Stimulated activated CD8-positive, alpha-beta memory T cell treated with anti-CD3 and anti-CD28 coated beads, Interleukin-12 subunit alpha, Interleukin-12 subunit beta, amount 100 ng/mL, for 24 hours (primary cell): Measurements from ENCODE around the gene WRAP53.
A peak's percentile ranks its signal among the peaks of the same experiment; 100 is the strongest.
"Not testable (repeated sequence)": the region's sequence is repeated elsewhere in the genome, so short reads cannot be mapped to it uniquely, and the experiment has no call there.

Source experiments
- DNase-seq: peaks from one replicate; pipeline ENCODE4 v3.0.0-alpha.2; 2020; ENCODE audit errors: extremely low read depth

The WRAP53 gene

DNA sequence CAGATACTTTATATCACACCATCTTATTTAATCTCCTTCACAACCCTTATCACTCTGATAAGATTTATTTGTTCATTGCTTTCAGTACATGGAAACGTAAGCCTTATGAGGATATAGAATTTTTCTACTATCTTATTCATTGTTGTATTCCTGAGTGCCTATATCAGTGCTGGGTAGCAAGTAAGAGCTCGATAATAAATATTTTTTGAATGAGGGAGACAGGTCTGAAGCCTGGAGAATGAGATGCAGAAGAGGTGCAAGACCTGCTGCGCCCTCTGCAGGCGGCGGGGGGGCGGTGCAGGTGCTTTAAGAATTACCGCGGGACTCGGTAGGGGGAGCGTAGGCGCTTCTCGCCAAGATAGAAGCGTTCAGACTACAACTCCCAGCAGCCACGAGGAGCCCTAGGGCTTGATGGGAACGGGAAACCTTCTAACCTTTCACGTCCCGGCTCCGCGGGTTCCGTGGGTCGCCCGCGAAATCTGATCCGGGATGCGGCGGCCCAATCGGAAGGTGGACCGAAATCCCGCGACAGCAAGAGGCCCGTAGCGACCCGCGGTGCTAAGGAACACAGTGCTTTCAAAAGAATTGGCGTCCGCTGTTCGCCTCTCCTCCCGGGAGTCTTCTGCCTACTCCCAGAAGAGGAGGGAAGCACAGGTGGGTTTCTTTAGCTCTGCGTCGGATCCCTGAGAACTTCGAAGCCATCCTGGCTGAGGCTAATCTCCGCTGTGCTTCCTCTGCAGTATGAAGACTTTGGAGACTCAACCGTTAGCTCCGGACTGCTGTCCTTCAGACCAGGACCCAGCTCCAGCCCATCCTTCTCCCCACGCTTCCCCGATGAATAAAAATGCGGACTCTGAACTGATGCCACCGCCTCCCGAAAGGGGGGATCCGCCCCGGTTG, at the start of gene WRAP53:
WRAP53 (plus strand) TSS at position 570 of the 900 bp plus-strand sequence; CDS start at position 742, 172 bp downstream.
- DNase-seq, result peak; percentile 88

DNA sequence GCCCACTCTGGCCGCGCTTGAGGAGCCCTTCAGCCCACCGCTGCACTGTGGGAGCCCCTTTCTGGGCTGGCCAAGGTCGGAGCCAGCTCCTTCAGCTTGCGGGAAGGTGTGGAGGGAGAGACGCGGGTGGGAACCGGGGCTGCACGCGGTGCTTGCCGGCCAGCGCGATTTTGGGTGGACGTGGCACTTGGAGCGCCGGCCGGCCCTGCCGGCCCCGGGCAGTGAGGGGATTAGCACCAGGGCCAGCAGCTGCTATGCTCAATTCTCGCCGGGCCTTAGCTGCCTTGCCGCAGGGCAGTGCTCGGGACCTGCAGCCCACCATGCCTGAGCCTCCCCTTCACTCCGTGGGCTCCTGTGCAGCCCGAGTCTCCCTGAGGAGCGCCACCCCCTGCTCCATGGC, 47.5 kb upstream of the WRAP53 start:
- no peak for DNase-seq

GRCh38 chr17:7641635-7642034, 46.6 kb upstream of the WRAP53 start:
- DNase-seq, result not testable (repeated sequence)

DNA sequence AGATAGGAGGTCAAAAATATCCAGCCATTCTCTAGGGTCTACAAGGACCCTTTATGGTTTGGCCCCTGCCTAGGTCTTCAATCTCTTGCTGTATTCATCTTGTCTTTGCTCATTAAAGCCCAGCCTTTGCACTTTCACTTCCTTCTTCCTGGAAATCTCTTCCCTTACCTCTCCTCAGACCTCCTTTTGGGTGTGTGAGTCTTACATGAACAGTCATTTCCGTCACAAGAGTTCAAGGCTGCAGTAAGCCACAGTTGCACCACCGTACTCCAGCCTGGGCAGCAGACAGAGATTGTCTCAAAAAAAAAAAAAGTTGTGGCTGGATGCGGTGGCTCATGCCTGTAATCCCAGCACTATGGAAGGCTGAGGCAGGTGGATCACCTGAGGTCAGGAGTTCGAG, 43.5 kb upstream of the WRAP53 start:
- DNase-seq, result no peak

DNA sequence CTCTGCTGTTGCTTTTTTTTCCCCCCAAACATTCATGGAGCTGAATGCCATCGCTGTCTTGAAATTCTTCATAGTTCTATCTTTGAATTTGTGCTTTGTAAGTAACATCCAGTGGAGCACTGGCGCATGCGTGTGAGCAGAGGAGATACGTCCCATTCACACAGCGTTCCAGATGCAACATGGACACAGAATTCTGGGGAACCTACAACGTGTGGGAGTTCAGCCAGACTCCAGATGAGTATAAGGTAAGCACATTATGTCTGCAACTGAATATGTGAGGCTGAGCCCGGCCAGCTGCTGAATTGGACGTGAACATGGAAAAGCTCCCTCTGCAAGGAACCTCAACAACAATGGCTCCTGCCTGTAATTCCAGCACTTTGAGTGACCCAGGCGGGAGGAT, 41.8 kb upstream of the WRAP53 start:
- DNase-seq, result no peak

- no peak for DNase-seq
Measured at GRCh38 chr17:7647018-7647417, 41.3 kb upstream of the WRAP53 start.

DNA sequence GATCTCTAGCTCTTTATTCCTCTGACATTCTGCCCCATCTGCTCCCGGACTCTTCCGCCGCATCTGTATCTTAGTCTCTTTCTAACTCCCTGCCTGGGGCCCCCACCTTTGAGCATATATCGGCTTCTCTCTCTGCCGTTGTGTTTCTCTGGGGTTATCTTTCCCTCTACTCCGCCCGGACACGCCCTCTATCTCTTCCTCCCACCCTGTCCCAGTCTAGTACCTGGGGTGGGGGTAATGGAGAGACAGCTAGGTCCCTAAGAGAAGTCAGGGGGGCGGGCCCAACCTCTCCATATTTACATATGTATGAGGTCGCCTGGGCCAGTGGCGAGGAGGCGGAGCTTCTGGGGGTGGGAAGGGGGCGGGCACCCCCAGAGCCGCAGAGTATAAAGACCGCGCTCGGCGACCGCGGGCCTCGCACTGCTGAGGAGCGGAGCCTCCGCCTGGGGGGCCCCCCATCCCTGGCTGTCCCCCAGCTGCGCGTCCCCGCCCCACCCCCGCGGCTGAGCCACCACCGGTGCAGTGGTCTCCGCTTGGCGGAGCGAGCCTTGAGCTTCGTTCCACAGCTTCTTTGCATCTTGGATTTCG, 37.7 kb upstream of the WRAP53 start, which contains the start of gene ATP1B2:
ATP1B2 (plus strand) TSS at position 418 of the 588 bp plus-strand sequence. CDS start 593 bp downstream, outside the sequence.
- peak; percentile 39 for DNase-seq

DNA sequence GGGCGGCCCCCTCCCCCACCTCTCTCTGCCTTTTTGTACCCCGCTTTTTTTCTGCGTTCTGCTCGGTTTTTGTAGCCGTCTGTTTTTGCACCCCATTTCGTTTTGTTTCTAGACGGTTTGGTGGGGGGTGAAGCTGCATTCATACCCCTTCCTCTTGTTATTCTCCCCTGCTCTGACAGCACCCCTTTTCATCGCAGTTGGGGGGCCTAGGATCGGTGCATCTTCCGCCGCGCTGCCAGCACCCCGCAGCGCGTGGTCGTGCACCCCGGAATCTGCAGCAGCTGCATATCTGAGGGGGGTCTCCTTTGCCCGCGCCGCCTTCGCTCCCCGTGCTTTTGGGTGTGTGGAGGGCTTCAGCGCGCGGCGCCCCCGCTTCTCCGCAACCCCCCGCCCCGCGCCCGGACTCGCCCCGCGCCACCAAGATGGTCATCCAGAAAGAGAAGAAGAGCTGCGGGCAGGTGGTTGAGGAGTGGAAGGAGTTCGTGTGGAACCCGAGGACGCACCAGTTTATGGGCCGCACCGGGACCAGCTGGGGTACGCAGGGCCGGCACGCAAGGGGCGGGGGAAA, 37.1 kb upstream of the WRAP53 start:
- DNase-seq, result no peak

GRCh38 chr17:7651665-7652387, 36.5 kb upstream of the WRAP53 start:
- DNase-seq, result no peak

- DNase-seq, result no peak
Measured at GRCh38 chr17:7652388-7653356, 35.6 kb upstream of the WRAP53 start.

GRCh38 chr17:7654832-7655540, 33.3 kb upstream of the WRAP53 start:
- no peak for DNase-seq

- no peak for DNase-seq
Measured at GRCh38 chr17:7655541-7655840, 32.8 kb upstream of the WRAP53 start.

- DNase-seq, result no peak
Measured at GRCh38 chr17:7656958-7657609, 31.2 kb upstream of the WRAP53 start.

- no peak for DNase-seq
Measured at GRCh38 chr17:7667656-7668406, 20.4 kb upstream of the WRAP53 start.

DNA sequence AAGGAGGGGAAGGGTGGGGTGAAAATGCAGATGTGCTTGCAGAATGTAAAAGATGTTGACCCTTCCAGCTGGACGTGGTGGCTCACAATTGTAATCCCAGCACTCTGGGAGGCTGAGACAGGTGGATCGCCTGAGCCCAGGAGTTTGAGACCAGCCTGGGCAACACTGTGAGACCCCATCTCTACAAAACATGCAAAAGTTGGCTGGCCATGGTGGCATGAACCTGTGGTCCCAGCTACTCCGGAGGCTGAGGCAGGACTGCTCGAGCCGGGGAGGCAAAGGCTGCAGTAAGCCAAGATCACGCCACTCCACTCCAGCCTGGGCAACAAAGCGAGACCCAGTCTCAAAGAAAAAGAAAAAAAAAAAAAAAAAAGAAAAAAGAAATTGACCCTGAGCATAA, 19.8 kb upstream of the WRAP53 start:
- DNase-seq, result no peak

DNA sequence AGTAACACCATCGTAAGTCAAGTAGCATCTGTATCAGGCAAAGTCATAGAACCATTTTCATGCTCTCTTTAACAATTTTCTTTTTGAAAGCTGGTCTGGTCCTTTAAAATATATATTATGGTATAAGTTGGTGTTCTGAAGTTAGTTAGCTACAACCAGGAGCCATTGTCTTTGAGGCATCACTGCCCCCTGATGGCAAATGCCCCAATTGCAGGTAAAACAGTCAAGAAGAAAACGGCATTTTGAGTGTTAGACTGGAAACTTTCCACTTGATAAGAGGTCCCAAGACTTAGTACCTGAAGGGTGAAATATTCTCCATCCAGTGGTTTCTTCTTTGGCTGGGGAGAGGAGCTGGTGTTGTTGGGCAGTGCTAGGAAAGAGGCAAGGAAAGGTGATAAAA, 15.0 kb upstream of the WRAP53 start:
- DNase-seq, result no peak

DNA sequence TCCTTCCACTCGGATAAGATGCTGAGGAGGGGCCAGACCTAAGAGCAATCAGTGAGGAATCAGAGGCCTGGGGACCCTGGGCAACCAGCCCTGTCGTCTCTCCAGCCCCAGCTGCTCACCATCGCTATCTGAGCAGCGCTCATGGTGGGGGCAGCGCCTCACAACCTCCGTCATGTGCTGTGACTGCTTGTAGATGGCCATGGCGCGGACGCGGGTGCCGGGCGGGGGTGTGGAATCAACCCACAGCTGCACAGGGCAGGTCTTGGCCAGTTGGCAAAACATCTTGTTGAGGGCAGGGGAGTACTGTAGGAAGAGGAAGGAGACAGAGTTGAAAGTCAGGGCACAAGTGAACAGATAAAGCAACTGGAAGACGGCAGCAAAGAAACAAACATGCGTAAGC, 13.3 kb upstream of the WRAP53 start:
- DNase-seq, result no peak

- DNase-seq, result no peak
Measured at GRCh38 chr17:7676533-7676932, 11.7 kb upstream of the WRAP53 start.

DNA sequence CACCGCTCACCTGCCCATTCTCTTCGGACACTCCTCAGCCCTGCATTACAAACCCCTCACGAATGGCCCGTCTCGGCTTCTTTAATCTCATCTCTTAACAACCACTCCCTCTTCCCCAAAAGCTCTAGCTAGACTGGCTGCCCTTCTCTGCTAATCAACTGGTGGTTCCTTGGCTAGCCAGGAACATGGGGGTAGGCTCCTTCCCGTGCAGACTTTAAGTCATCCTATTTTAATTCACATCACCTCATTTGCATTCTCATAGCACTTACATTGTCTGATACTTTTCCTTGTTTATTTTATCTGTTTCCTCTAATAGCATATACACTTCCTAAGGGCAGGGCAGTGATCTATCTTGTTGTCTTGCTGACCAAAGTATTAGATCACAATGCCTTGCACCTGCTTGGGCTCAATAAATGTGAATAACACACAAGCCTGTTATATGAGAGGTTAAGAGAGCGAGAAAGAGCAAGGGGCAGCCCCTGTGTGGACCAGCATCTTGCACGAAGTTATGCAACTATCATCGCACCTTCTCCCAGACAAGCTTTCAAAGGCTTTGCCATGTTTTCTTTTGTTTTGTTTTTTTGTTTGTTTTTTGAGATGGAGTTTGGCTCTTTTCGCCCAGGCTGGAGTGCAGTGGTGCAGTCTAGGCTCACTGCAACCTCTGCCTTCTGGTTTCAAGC, 10.7 kb upstream of the WRAP53 start:
- no peak for DNase-seq
